SK-N-SH treated with all-trans-retinoic acid at 6 μM for 48 hours (cell line): ENCODE data around the gene ZFAND3.

ENCODE experiments used
- ATAC-seq: fragments of 200-7000 bp; cut with Tn5 transposase; 3 replicates; pipeline ENCODE4 v1.9.1; 2020; ENCODE audit warnings: mild to moderate bottlenecking, moderate library complexity
- ARNTL ChIP-seq: fragments of 450-650 bp; formaldehyde crosslinking; IDR thresholded peaks from 2 replicates; pipeline ENCODE4 v1.5.0; 2020; ENCODE audit warnings: low read depth, mild to moderate bottlenecking, moderate library complexity, borderline replicate concordance
- BACH2 ChIP-seq: fragments of 250-450 bp; sonication (Bioruptor Pico); IDR thresholded peaks from 2 replicates; pipeline ENCODE4 v1.9.0; 2021; ENCODE audit warnings: mild to moderate bottlenecking, borderline replicate concordance
- CREB5 ChIP-seq: fragments of 250-450 bp; sonication (Bioruptor Pico); IDR thresholded peaks from 2 replicates; pipeline ENCODE4 v1.5.1; 2020; ENCODE audit warnings: low read depth, mild to moderate bottlenecking, moderate library complexity
- CSDC2 ChIP-seq: fragments of 250-450 bp; sonication (Bioruptor Pico); IDR thresholded peaks from 2 replicates; pipeline ENCODE4 v1.5.0; 2020; ENCODE audit warnings: mild to moderate bottlenecking, moderate library complexity
- CSRNP3 ChIP-seq: fragments of 250-450 bp; sonication (Bioruptor Pico); IDR thresholded peaks from 2 replicates; pipeline ENCODE4 v1.5.1; 2021; ENCODE audit warnings: mild to moderate bottlenecking, moderate library complexity
- ESRRG ChIP-seq: fragments of 250-450 bp; sonication (Bioruptor Pico); IDR thresholded peaks from 2 replicates; pipeline ENCODE4 v1.6.1; 2021; ENCODE audit warnings: mild to moderate bottlenecking
- ISL1 ChIP-seq: fragments of 250-450 bp; sonication (Bioruptor Pico); IDR thresholded peaks from 2 replicates; pipeline ENCODE4 v2.1.2; 2022; ENCODE audit warnings: mild to moderate bottlenecking, moderate library complexity
- OSR1 ChIP-seq: fragments of 250-450 bp; sonication (Bioruptor Pico); IDR thresholded peaks from 2 replicates; pipeline ENCODE4 v1.8.0; 2022; ENCODE audit warnings: moderate library complexity, mild to moderate bottlenecking, inconsistent platforms
- PATZ1 ChIP-seq: fragments of 250-450 bp; sonication (Bioruptor Pico); IDR thresholded peaks from 2 replicates; pipeline ENCODE4 v1.8.0; 2020; ENCODE audit warnings: mild to moderate bottlenecking, moderate library complexity, borderline replicate concordance
- POU6F1 ChIP-seq: fragments of 250-450 bp; sonication (Bioruptor Pico); IDR thresholded peaks from 2 replicates; pipeline ENCODE4 v1.8.0; 2021; ENCODE audit warnings: low read depth, mild to moderate bottlenecking, moderate library complexity, borderline replicate concordance
- PPARA ChIP-seq: fragments of 250-450 bp; sonication (Bioruptor Pico); IDR thresholded peaks from 2 replicates; pipeline ENCODE4 v1.5.0; 2020; ENCODE audit warnings: mild to moderate bottlenecking, borderline replicate concordance
- RARB ChIP-seq: fragments of 250-450 bp; sonication (Bioruptor Pico); IDR thresholded peaks from 2 replicates; pipeline ENCODE4 v1.8.0; 2021; ENCODE audit warnings: mild to moderate bottlenecking, moderate library complexity
- SNAI2 ChIP-seq: fragments of 250-450 bp; sonication (Bioruptor Pico); IDR thresholded peaks from 2 replicates; pipeline ENCODE4 v1.5.0; 2020; ENCODE audit warnings: mild to moderate bottlenecking, moderate library complexity
- TCF4 ChIP-seq: fragments of 250-450 bp; sonication (Bioruptor Pico); IDR thresholded peaks from 2 replicates; pipeline ENCODE4 v1.8.0; 2021; ENCODE audit warnings: mild to moderate bottlenecking, moderate library complexity, borderline replicate concordance
- TOX ChIP-seq: fragments of 250-450 bp; sonication (Bioruptor Pico); IDR thresholded peaks from 2 replicates; pipeline ENCODE4 v1.8.0; 2021; ENCODE audit warnings: mild to moderate bottlenecking, moderate library complexity, borderline replicate concordance
- TSHZ2 ChIP-seq: fragments of 250-450 bp; sonication (Bioruptor Pico); IDR thresholded peaks from 2 replicates; pipeline ENCODE4 v1.5.0; 2020; ENCODE audit warnings: mild to moderate bottlenecking, moderate library complexity
- ZC3H10 ChIP-seq: fragments of 250-450 bp; sonication (Bioruptor Pico); IDR thresholded peaks from 2 replicates; pipeline ENCODE4 v1.5.1; 2021; ENCODE audit warnings: mild to moderate bottlenecking, moderate library complexity
- ZFP3 ChIP-seq: fragments of 250-450 bp; sonication (Bioruptor Pico); IDR thresholded peaks from 2 replicates; pipeline ENCODE4 v1.5.0; 2020; ENCODE audit warnings: mild to moderate bottlenecking, moderate library complexity
- ZFP30 ChIP-seq: fragments of 450-650 bp; formaldehyde crosslinking; IDR thresholded peaks from 2 replicates; pipeline ENCODE4 v1.5.0; 2022; ENCODE audit warnings: mild to moderate bottlenecking, moderate library complexity
- ZNF565 ChIP-seq: fragments of 450-650 bp; formaldehyde crosslinking; conservative IDR thresholded peaks from 2 replicates; pipeline ENCODE4 v1.5.0; 2020; ENCODE audit warnings: low read depth, mild to moderate bottlenecking, moderate library complexity
- ZNF70 ChIP-seq: fragments of 450-650 bp; formaldehyde crosslinking; IDR thresholded peaks from 2 replicates; pipeline ENCODE4 v1.5.0; 2020; ENCODE audit warnings: mild to moderate bottlenecking, moderate library complexity
- ZNF8 ChIP-seq: fragments of 450-650 bp; formaldehyde crosslinking; IDR thresholded peaks from 2 replicates; pipeline ENCODE4 v1.5.0; 2020; ENCODE audit warnings: mild to moderate bottlenecking, moderate library complexity

ZFAND3 gene

GRCh38 chr6:38051819-38052434, 232.4 kb downstream of the ZFAND3 start:
- TF ChIP-seq PPARA (CRISPR knock-in tag) (no peak), CREB5 (CRISPR knock-in tag) (no peak), RARB (CRISPR knock-in tag) (no peak), PATZ1 (CRISPR knock-in tag) (no peak), CSRNP3 (CRISPR knock-in tag) (no peak), ZNF565 (CRISPR knock-in tag) (no peak), TCF4 (CRISPR knock-in tag) (no peak)
- no peak for ATAC-seq

- no peak for ATAC-seq
- no peak for TF ChIP-seq CREB5 (CRISPR knock-in tag)
- no peak for TF ChIP-seq SNAI2 (CRISPR knock-in tag)
- no peak for TF ChIP-seq POU6F1 (CRISPR knock-in tag)
- TF ChIP-seq TOX (CRISPR knock-in tag), result no peak
- TF ChIP-seq PPARA (CRISPR knock-in tag), result no peak
- no peak for TF ChIP-seq ISL1 (CRISPR knock-in tag)
- no peak for TF ChIP-seq TSHZ2
- TF ChIP-seq ESRRG (CRISPR knock-in tag), result no peak
- TF ChIP-seq ARNTL (CRISPR knock-in tag), result no peak
- TF ChIP-seq, all 23 proteins: peak for 0
Observed at GRCh38 chr6:38054527-38055202, 235.1 kb downstream of the ZFAND3 start.

- no peak for ATAC-seq
- TF ChIP-seq SNAI2 (CRISPR knock-in tag) (no peak), ZNF565 (CRISPR knock-in tag) (no peak), TCF4 (CRISPR knock-in tag) (no peak), ISL1 (CRISPR knock-in tag) (no peak), ZNF8 (CRISPR knock-in tag) (no peak), ZFP30 (CRISPR knock-in tag) (no peak), PPARA (CRISPR knock-in tag) (no peak), CSRNP3 (CRISPR knock-in tag) (no peak), ZNF70 (CRISPR knock-in tag) (no peak), ZFP3 (CRISPR knock-in tag) (no peak), CREB5 (CRISPR knock-in tag) (no peak), RARB (CRISPR knock-in tag) (no peak), OSR1 (CRISPR knock-in tag) (no peak), ESRRG (CRISPR knock-in tag) (no peak), BACH2 (no peak), CSDC2 (CRISPR knock-in tag) (no peak), TOX (CRISPR knock-in tag) (no peak), ZC3H10 (no peak)
Observed at GRCh38 chr6:38055203-38055589, 235.7 kb downstream of the ZFAND3 start.
